CD14-positive monocyte (primary cell): ENCODE data around the gene TAF4. TPM values are rescaled to one million over a fixed set of nuclear protein-coding genes. Genes with fewer than 3 reads are reported as not detected.
A peak's percentile ranks its signal among the peaks of the same experiment; 100 is the strongest.

Source experiments
- DNase-seq, 3 donors: peaks; one replicate each; pipeline ENCODE4 v3.0.0-alpha.2; 2011 to 2022
- H2AFZ ChIP-seq: 2 replicates; pipeline ENCODE4 v1.6.0; 2012; ENCODE audit warnings: mild to moderate bottlenecking, low read depth, low read length, inconsistent platforms; ENCODE audit not compliant: insufficient read depth, poor library complexity, severe bottlenecking
- H3K27ac ChIP-seq, 2 donors: 1 replicate in 1 of 2; 2 replicates in 1 of 2; pipeline ENCODE4 v1.5.1; 2012 to 2013; ENCODE audit warnings: low read length in 2 of 2, control low read depth in 1 of 2, inconsistent platforms in 1 of 2, low read depth in 1 of 2, mild to moderate bottlenecking in 1 of 2
- H3K27me3 ChIP-seq, 2 donors: one replicate each; pipeline versions ENCODE4 v1.6.0 to v1.6.1; 2011 to 2013; ENCODE audit warnings: low read length in 2 of 2; ENCODE audit not compliant: control insufficient read depth in 2 of 2, insufficient read depth in 2 of 2
- H3K36me3 ChIP-seq, 2 donors: replicated peaks in 1 of 2; 1 replicate in 1 of 2; 2 replicates in 1 of 2; pipeline versions ENCODE4 v1.5.1 to v1.6.1; 2012 to 2013; ENCODE audit warnings: low read length in 2 of 2, control low read depth in 1 of 2, inconsistent platforms in 1 of 2, mild to moderate bottlenecking in 1 of 2; ENCODE audit not compliant: insufficient read depth in 2 of 2, control insufficient read depth in 1 of 2
- H3K4me1 ChIP-seq, 2 donors: 1 replicate in 1 of 2; 2 replicates in 1 of 2; pipeline versions ENCODE4 v1.5.1 to v1.6.1; 2012 to 2013; ENCODE audit warnings: low read length in 2 of 2, control low read depth in 1 of 2, inconsistent platforms in 1 of 2, mild to moderate bottlenecking in 1 of 2, moderate library complexity in 1 of 2; ENCODE audit not compliant: insufficient read depth in 2 of 2, control insufficient read depth in 1 of 2
- H3K4me2 ChIP-seq: replicated peaks from 2 replicates; pipeline ENCODE3; 2012; ENCODE audit warnings: low read length, moderate library complexity, mild to moderate bottlenecking; ENCODE audit not compliant: poor library complexity, severe bottlenecking; ENCODE audit errors: extremely low read depth
- H3K4me3 ChIP-seq, 3 experiments: fragments of 200-600 bp in 1 of 3; sonication (generic) in 1 of 3; replicated peaks in 1 of 3; 1 replicate in 2 of 3; 2 replicates in 1 of 3; pipeline ENCODE4 v1.5.1; 2011 to 2013; ENCODE audit warnings: low read length in 3 of 3, mild to moderate bottlenecking in 3 of 3, control low read depth in 2 of 3, low read depth in 2 of 3, inconsistent platforms in 1 of 3, moderate library complexity in 1 of 3
- H3K79me2 ChIP-seq: 2 replicates; pipeline ENCODE4 v1.6.0; 2012; ENCODE audit warnings: mild to moderate bottlenecking, control low read depth, inconsistent platforms, low read length, moderate library complexity; ENCODE audit not compliant: insufficient read depth
- H3K9ac ChIP-seq: 2 replicates; pipeline ENCODE4 v1.6.0; 2017; ENCODE audit warnings: low read length, mild to moderate bottlenecking; ENCODE audit not compliant: insufficient read depth, poor library complexity, severe bottlenecking
- H3K9me3 ChIP-seq, 2 donors: replicated peaks in 1 of 2; 1 replicate in 1 of 2; 2 replicates in 1 of 2; pipeline versions ENCODE4 v1.5.1 to v1.6.1; 2012 to 2013; ENCODE audit warnings: low read length in 2 of 2, control low read depth in 1 of 2; ENCODE audit not compliant: control insufficient read depth in 1 of 2, insufficient read depth in 1 of 2
- H4K20me1 ChIP-seq: 2 replicates; pipeline ENCODE4 v1.6.0; 2012; ENCODE audit warnings: mild to moderate bottlenecking, low read length, control low read depth, moderate library complexity; ENCODE audit not compliant: insufficient read depth
- H3K27ac Mint-ChIP-seq, 7 donors: one replicate each; pipeline ENCODE4 v1.8.0; 2020; ENCODE audit warnings: mild to moderate bottlenecking in 7 of 7, mixed read lengths in 7 of 7, moderate library complexity in 6 of 7, inconsistent platforms in 2 of 7
- H3K27me3 Mint-ChIP-seq, 3 donors: one replicate each; pipeline ENCODE4 v1.8.0; 2021 to 2022; ENCODE audit warnings: low read depth in 3 of 3, mild to moderate bottlenecking in 3 of 3, mixed read lengths in 3 of 3, moderate library complexity in 3 of 3, inconsistent platforms in 1 of 3
- H3K36me3 Mint-ChIP-seq, 2 donors: one replicate each; pipeline ENCODE4 v1.8.0; 2020; ENCODE audit warnings: mixed read lengths in 2 of 2, inconsistent platforms in 1 of 2, mild to moderate bottlenecking in 1 of 2
- H3K4me1 Mint-ChIP-seq: one replicate; pipeline ENCODE4 v1.8.0; 2020; ENCODE audit warnings: mild to moderate bottlenecking, mixed read lengths
- H3K4me3 Mint-ChIP-seq, 2 donors: one replicate each; pipeline ENCODE4 v1.8.0; 2020; ENCODE audit warnings: mild to moderate bottlenecking in 2 of 2, mixed read lengths in 2 of 2, moderate library complexity in 1 of 2
- H3K9me3 Mint-ChIP-seq, 7 donors: one replicate each; pipeline ENCODE4 v1.8.0; 2020 to 2022; ENCODE audit warnings: mixed read lengths in 7 of 7, mild to moderate bottlenecking in 6 of 7, moderate library complexity in 6 of 7, inconsistent platforms in 2 of 7
- WGBS: methylation state at CpG from one replicate; pipeline ENCODE4 v1.1.5; 2013; ENCODE audit warnings: missing lambda C conversion rate; ENCODE audit not compliant: insufficient coverage; 5-methylcytosine and 5-hydroxymethylcytosine counted together
- intact Hi-C, 2 donors: fragments of 100-400 bp; cut with micrococcal nuclease; formaldehyde crosslinking; loops; one replicate each; pipeline versions ENCODE4 v1.15.0 to v1.15.1; 2023
- polyA plus RNA-seq, 3 donors: library from polyadenylated mRNA; depleted of rRNA in 1 of 3; unstranded in 2 of 3; stranded (reverse) in 1 of 3; fragments of 300-500 nt in 2 of 3; fragments of >200 nt in 1 of 3; fragmentation: Illumina TruSeq in 2 of 3; gene quantifications; 1 replicate in 2 of 3; 2 replicates in 1 of 3; pipeline ENCODE4 v1.2.3, GENCODE V29; 2012 to 2021
- TF ChIP-seq, protein P1 (sequence below): fragments of 200-600 bp; IDR thresholded peaks from one replicate; pipeline ENCODE4 v1.8.0; 2022; ENCODE audit warnings: antibody characterized with exemption, mild to moderate bottlenecking

The TAF4 gene
- polyA plus RNA-seq, 3 donors, result 0.48 to 14.9 (median 0.99) TPM

DNA sequence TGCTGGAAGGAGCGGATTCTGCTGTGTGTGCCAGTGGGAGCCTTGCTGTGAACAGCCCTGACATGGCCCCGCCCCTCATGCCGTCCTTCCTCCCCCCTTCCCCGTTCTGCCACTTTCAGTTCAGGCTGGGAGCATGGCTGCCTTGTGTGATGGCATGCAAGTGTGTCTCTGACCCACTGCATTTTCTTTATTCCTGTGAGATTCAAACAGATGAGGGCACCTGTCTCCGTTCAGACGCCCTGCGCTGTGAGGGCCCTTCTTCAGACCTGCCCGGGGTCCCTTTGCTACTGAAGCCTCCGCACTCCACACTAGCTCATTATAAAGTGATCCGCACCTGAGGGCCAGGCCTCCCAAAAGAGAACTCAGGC lies 88.3 kb downstream of the TAF4 start:
- peaks cover 16 to 62% of the 10 kb centered on the region in 2 donors for H3K9me3 ChIP-seq
- Mint-ChIP-seq H3K4me3 (no peak overlapping the region), H3K27ac (no peak overlapping the region), H3K4me1 (peaks cover 8% of the 10 kb centered on the region), H3K27me3 (no peaks in the 10 kb centered on the region), H3K9me3 (peaks cover 10 to 31% (median 16%) of the 10 kb centered on the region in 7 donors), H3K36me3 (peaks cover 49 to 82% of the 10 kb centered on the region in 2 donors)
- H3K79me2 ChIP-seq, result no peaks in the 10 kb centered on the region
- peaks cover 7% of the 10 kb centered on the region for H4K20me1 ChIP-seq
- intact Hi-C loops, result no loop called here
- no peaks in the 10 kb centered on the region for H3K27me3 ChIP-seq
- H3K36me3 ChIP-seq, result peaks cover 51 to 79% of the 10 kb centered on the region in 2 donors
- H2AFZ ChIP-seq, result no peak overlapping the region
- no peak overlapping the region for H3K27ac ChIP-seq
- H3K9ac ChIP-seq, result no peak overlapping the region
- 100% methylated on average over 2 of the region's 10 CpGs for WGBS
- no peak for DNase-seq
- peaks cover 0 to 5% of the 10 kb centered on the region in 2 donors for H3K4me1 ChIP-seq
- TF ChIP-seq, protein P1, sequence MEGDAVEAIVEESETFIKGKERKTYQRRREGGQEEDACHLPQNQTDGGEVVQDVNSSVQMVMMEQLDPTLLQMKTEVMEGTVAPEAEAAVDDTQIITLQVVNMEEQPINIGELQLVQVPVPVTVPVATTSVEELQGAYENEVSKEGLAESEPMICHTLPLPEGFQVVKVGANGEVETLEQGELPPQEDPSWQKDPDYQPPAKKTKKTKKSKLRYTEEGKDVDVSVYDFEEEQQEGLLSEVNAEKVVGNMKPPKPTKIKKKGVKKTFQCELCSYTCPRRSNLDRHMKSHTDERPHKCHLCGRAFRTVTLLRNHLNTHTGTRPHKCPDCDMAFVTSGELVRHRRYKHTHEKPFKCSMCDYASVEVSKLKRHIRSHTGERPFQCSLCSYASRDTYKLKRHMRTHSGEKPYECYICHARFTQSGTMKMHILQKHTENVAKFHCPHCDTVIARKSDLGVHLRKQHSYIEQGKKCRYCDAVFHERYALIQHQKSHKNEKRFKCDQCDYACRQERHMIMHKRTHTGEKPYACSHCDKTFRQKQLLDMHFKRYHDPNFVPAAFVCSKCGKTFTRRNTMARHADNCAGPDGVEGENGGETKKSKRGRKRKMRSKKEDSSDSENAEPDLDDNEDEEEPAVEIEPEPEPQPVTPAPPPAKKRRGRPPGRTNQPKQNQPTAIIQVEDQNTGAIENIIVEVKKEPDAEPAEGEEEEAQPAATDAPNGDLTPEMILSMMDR, result no peak
- no peak overlapping the region for H3K4me3 ChIP-seq
- no peak overlapping the region for H3K4me2 ChIP-seq

DNA sequence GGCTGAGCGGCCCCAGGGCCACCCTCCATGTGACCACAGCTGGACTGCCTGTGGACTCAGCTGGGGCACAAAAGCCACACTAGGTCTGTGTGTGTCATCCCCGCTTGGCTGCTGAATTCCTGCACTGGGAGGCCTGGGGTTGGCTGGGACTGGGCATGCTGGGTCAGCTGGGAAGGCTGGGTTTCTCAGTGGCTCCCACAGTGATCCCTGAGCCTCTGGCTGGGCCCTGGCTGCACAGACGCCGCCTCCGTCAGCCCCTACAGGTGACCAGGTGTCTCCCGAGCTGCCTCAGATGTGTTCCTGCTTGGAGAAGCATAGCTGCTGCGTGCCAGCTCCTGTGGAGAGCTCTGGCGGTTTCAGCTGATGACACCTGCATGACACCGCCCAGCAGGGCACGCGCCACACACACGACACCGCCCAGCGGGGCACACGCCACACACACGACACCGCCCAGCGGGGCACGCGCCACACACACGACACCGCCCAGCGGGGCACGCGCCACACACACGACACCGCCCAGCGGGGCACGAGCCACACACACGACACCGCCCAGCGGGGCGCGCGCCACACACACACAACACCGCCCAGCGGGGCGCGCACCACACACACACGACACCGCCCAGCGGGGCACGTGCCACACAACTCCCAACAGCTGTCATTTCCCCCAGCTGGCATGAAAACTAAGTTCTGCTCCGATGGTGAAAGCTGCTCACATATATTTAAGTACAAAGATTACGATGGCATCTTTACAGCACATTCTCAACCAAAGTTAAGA lies 88.8 kb downstream of the TAF4 start:
- peaks cover 7% of the 10 kb centered on the region for H4K20me1 ChIP-seq
- TF ChIP-seq, protein P1, result no peak
- no peak overlapping the region for H3K4me2 ChIP-seq
- 96% methylated on average over 31 of the region's 45 CpGs for WGBS
- H3K27ac Mint-ChIP-seq, result peak overlapping the region in 1 of 7 donors; percentile 11
- H3K27ac ChIP-seq, result no peak overlapping the region
- peaks cover 0 to 5% of the 10 kb centered on the region in 2 donors for H3K4me1 ChIP-seq
- peaks cover 10 to 33% (median 17%) of the 10 kb centered on the region in 7 donors for H3K9me3 Mint-ChIP-seq
- intact Hi-C loops, result no loop called here
- no peak overlapping the region for H3K4me3 ChIP-seq
- DNase-seq, result no peak
- no peaks in the 10 kb centered on the region for H3K79me2 ChIP-seq
- peaks cover 16 to 66% of the 10 kb centered on the region in 2 donors for H3K9me3 ChIP-seq
- no peak overlapping the region for H3K4me3 Mint-ChIP-seq
- H2AFZ ChIP-seq, result no peak overlapping the region
- no peaks in the 10 kb centered on the region for H3K27me3 ChIP-seq
- peaks cover 51 to 82% of the 10 kb centered on the region in 2 donors for H3K36me3 ChIP-seq
- no peak overlapping the region for H3K9ac ChIP-seq
- no peaks in the 10 kb centered on the region for H3K27me3 Mint-ChIP-seq
- H3K36me3 Mint-ChIP-seq, result peaks cover 54 to 81% of the 10 kb centered on the region in 2 donors
- H3K4me1 Mint-ChIP-seq, result peaks cover 8% of the 10 kb centered on the region
